Hematopoietic multipotent progenitor cell treated with erythropoietin and hydrocortisone succinate and interleukin-3 and kit ligand, for 6 days (in vitro differentiated cells): ENCODE measurements around the gene SPATA3.
"Not testable (repeated sequence)": the region's sequence is repeated elsewhere in the genome, so short reads cannot be mapped to it uniquely, and the experiment has no call there.

ENCODE experiments used
- DNase-seq: peaks from one replicate; pipeline ENCODE4 v3.0.0-alpha.2; 2015

The SPATA3 gene

DNA sequence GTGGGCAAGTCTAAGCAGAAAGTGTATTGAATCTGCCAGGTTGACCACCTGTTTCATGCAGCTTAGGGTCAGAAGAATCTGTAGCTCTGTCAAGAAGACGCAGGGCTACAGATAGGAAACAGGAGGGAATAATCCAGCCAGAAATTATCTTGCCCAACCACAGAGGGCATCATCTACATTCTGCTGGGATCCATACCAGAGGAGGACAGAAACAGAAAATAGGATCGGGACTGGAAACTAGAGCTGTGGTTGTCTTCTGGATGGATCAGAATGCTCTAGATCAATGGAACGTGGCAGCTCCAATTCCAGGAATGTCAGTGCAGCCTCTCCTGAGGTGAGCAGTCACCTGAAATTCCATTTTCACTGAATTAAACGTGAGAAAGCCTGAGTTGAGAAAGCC, 3.6 kb downstream of the SPATA3 start:
- no peak for DNase-seq

DNA sequence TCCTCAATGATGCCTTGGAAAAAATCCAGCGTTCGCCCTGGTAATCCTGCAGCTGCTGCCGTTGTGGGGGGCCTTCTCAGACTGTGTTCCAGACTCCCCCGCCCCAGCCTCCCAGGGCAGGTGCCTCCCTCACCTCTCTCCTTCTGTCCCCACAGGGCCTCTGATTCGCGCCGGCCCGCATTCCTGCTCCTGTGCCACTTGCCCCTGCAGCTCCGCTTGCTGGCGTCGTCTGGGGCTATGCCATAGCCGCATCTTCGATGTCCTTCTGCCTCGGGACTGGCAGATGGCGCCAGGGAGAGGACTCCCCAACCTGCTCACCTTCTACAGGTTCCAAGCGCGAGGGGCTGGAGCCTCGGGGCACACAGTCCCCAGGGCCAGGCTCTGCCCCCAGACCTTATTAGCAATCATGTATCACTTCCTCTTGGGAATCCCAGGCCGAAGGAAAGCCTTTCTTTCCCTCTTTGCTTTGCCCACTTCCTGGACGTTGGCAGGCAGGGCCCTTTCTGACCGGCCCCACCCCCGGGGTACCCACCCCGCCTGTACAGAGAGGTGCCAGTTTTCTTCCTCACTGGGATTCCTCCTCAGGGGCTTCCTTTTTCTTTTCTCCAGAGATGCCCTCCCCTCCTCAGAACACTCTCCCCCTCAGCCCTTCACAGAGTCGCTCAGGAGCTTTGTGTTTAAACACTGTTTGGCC, 4.4 kb downstream of the SPATA3 start:
- no peak for DNase-seq

DNA sequence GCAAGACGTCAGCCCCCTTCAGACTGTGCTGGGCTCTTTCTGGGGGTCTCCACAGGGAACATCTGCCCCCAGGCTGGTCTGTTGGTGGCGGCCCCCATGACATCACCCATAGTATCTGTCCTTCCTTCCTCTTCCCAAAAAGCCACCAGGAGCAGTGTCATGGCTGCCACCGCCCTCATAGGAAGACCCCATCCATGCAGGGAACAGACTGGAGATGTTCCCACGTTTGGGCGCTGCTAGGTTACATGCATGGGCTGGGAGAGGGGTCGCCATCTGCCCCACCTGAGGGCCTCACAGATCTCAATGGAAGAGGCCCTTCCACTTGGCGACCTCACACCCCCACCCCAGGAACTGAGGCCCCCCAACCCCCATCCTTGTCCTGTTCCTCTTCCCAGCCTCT, 5.1 kb downstream of the SPATA3 start:
- no peak for DNase-seq

DNA sequence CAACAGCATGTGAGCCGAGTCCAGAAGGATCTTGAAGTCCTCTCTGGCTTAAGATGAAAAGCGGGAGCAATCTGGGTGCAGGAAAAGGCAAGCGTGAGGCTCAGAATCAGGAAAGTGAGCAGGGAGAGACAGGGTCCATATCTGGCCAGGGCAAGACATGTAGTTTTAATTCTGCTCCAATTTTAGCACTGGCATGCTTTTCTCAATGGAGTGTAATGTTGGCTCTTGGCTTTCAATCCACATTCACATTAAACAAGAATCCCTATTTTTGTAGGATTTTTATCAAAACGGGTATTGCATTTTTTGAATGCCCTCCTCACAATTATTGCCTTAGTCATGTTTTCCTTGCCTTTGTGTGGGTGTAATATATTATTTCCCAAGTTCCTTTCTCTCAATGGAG, 6.0 kb downstream of the SPATA3 start:
- no peak for DNase-seq

DNA sequence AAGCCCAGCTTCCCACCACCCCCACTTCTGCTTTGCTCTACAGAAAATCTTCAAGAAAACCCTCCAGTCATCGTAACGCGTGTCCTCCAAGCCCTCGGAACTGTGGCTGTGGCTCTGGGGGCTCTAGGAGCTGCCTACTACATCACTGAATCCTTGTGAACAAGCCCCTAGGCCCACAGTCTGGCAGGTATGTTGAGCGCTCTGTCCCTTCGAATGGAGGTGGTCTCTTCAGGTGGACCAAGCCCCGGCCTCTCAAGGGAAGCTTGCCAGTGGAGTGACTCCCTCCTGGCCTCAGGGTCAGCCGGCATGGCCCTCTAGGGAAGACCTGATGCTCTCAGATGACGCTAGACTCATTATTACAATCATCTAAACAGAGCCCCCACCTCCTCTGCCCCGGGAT, 6.7 kb downstream of the SPATA3 start:
- DNase-seq, result no peak

DNA sequence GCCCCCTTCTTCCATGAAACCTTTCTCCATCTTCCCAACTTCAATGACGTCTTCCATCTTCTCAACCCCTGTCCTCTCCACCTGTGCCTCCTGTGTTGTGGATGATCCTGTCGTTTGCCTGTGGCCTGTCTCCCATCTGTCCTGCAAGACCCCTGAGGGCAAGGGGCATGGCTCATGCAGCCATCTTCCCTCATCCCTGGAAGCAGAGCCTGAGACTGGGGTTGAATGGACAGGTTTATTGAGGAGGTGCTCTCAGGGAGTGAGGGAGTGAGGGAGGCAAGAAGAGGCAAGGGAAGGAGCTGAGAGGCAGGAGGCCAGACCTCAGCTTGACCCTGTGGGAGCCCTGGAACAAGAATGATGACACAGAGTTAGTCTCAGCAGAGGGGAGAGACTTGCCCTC, 7.3 kb downstream of the SPATA3 start:
- no peak for DNase-seq

DNA sequence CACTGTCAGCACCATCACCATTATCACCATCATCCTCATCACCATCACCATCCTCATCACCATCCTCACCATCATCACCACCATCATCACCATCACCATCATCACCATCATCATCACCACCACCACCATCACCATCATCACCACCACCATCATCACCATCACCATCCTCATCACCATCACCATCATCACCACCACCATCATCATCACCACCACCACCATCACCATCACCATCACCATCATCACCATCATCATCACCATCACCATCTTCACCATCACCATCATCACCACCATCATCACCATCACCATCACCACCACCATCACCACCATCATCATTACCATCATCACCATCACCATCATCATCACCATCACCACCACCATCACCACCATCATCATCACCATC, 9.0 kb downstream of the SPATA3 start:
- not testable (repeated sequence) for DNase-seq

DNA sequence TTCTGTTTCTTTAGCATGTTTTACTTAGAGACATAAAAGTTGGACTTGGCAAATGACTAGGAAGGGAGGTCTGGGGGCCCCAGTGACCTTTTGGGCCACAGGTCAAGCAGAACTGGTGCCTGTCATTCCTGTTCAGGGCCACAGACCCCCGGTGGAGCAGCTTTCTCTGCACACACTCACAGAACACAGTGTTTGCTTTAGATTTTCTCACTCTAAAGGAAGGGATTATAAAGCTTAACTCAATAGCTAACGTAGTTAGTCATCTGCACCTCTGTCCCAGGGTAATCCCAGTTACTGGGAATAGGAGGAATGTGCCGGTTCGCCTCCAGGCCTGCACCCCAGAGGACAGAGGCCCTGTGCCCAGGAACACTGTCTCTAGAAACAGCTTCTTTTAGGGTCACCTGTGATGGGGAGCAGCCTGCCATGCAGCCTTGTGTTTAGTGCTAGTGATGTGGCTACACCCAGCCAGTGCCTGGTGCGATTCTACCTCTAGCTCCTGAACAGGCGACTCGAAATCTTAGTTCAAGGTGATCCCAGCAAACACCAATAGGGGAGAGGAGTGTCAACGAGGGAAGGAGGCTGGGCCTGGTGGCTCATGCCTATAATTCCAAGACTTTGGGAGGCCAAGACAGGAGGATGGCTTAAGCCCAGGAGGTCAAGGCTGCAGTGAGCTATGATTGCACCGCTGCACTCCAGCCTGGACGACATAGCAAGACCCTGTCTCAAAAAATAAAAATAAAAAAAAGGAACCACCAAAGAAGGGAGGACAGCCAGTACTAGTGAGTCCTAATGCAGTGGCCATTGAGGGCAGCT, 11.6 kb downstream of the SPATA3 start:
- no peak for DNase-seq

DNA sequence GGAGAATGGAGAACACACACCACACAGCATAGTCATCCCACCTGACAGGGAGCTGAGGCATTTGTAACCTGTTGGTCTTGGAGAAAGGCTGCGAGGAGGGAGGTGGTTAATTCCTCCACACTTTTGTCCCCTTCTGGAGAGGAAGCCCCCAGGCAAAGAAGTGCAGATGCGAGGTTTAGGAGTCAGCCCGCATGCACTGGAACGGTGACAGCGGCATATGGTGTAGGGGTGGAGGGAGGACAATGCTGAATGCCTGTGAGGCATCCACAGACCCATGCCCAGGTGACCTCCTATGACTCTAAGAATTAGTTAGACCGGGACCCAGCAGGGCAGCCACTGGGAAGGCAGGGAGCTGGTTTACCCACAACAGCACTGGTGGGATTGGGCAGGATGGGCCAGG, 12.2 kb downstream of the SPATA3 start:
- DNase-seq, result no peak

DNA sequence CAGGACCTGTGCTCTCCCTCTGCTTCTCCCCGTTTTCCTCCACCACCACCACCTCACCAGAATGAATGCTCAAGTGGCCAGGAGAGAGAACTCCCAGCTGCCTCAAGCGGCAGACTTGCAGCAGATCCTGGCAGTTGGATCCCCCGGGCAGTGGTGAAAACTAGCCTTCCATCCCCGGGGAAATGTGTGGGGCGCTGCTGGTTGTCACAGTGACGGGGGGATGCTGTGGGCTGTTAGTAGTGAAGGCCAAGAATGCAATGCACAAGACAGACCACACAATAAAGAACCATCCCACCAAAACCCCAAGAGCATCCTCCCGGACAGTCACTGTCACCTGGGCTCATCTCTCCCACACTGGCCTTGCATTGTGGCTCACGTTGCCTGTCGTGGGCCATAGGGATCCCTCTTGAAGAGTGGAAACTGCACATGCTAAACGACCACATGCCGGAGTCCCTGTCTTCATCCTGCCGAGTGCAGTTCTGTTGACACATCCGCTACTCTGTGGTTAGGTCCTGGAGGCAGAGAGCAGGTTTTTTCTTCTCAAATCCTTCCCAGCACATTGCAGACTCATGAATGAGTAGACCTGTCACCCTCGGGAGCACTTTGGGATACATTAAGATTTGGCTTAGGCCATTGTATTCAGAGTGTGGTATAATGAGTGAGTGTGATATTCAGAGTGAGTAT, 13.5 kb downstream of the SPATA3 start:
- DNase-seq, result no peak

DNA sequence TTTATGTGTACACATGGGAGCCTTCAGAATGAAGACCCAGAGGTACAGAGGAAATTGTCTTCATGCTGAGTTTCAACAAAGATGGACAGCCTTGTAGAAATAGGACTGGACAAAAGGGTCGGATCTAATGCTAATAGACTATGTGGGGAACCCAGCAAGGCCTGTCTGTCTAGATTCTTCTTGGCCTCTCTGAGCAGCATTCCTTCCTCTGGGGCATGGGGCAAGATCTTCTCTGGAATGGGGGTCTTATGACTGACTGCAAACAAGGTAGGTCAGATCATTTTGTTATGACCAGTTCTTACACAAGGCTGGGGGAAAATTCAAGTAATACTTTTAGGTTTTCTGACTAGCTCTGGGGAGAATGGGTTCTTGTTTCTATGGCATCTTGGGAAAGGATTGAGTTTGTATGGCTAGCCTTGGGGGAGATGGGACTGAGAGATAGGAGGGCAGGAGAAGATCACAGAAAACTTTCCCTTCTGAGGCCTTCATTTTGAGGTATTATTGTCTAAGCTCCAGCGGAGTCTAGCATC, 14.3 kb downstream of the SPATA3 start:
- no peak for DNase-seq

DNA sequence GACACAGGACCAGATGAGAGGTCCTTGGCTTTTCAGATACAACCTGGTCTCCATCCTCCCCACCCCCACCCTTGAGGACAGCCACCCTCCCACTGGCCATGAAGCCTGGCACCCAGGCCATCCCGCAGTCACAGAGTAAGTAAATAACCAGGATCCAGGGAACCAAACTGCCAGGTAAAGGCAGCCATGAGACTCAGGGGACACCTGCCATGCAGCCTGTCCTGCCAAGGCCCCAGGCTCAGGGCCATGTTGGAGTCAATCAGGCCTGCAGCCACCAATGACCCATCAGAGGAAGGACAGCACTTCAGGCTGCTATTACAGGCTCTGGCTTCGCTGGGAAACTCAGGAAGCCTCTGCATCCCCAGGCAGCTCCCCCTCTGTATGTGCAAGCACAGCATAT, 15.6 kb downstream of the SPATA3 start:
- DNase-seq, result no peak

DNA sequence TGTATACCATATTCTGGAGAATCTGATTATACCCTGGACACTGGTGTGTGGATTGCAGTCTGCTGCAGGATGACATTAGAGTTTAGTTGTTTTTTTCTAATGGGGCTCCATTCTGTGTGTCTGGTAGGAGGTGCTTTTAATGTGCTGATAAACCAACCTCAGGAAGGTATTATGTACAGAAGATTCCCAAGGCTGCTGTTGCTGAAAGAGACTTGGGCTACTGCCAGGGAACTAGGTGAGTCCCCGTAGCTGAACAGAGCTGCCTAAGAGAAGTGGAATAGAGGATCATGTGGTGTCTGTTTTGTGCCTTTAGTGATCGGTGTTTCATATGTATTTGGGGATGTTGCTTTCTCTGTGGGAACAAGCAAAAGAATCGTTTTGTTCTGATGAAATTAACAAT, 16.5 kb downstream of the SPATA3 start:
- no peak for DNase-seq

DNA sequence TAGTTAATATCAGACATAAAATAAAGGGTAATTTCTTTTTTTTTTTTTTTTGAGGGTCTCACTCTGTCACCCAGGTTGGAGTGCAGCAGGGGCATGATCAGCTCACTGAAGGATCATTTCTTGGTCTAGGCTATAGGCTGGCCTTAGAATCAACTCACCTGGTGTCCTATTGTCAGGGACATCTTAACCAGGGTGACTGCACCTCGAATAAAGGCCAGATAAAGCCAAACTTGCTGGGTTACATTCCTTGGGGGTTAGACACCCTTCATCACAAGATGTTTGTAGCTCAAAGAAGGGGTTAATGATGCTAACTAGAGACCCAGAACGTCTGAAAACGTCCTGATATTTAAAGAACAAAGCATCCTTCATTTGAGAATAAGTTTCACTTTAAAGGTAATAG, 17.9 kb downstream of the SPATA3 start:
- DNase-seq, result no peak

DNA sequence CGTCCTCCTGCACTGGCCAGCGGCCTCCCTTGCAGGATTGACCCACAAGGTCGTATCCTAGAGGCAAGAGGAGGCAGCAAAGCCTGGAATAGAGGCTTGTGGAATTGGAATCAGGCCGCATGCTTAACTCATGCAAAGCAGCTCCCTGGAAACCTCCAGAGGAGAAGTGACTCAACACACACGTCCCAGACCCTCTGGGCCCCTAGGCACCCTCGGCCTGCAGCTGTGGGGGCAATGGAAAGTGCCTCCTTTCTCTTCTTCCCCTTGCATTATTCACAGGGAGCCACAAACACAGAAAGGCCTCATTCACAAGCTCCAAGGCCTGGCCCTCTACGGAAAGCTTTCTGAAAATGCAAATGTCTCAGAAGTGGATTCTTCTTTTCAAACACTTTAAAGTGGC, 19.6 kb downstream of the SPATA3 start:
- no peak for DNase-seq

DNA sequence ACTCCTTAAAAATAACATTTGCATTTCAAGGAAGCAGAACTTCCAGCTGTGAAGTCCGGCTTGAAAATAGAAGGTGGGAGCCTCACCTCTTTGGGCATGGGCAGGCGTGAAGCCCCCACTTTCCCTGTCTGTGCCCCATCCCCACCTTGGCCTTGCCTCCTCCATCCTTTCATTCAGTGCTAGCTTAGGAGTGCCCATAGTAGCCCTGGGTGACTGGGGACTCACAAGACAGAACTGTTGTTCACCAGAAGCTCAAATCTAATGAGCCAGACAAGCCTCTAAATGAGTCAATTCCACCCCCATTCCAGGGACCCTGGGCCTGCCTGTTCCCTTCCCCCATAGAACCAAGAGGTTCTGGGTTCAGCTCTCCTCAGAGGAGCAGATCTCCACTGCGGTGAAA, 20.0 kb downstream of the SPATA3 start:
- no peak for DNase-seq

DNA sequence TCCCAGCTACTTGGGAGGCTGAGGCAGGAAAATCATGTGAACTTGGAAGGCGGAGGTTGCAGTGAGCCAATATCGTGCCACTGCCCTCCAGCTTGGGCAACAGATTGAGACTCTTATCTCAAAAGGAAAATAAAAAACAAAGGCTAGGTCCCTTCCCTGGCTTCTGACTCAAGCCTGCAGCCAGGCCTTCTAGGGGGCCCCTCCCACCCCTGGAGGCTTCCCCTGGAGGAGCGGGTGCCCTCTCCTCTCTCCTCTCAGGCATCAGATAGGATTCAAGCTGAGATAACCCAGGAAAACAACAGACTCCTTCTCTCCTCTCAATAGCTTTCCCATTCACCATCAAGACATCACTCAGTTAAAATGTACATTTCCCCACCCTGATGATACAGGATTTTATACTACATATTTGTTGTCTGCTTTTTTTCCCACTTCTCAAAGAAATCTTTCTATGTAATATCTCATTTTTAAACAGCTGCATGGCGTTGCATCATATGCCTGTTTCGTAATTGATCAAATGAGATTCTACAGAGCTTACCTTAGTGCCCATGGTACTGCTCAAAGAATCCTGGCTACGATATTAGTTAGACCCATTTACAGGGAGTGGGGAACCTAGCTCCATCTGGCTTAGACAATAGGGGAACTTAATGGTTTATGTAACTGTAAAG, 20.8 kb downstream of the SPATA3 start:
- DNase-seq, result peak; percentile 42

DNA sequence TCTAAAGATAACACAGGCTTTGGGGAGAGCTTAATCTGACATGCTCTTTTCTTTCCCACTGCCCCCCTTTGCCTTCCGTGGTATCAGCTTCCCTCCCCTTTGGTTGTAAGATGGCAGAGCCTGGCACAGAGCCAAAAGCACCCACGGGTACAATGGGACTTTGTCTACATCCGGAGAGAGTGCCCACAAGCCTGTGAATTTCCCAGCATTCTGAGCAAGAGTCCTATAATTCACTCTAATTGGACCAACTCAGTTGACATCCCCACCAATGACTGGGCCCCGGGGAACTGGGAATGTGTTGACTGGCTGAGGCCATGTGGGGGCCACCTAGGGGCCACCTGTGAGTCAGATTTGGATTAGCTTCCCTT, 21.3 kb downstream of the SPATA3 start:
- DNase-seq, result no peak

DNA sequence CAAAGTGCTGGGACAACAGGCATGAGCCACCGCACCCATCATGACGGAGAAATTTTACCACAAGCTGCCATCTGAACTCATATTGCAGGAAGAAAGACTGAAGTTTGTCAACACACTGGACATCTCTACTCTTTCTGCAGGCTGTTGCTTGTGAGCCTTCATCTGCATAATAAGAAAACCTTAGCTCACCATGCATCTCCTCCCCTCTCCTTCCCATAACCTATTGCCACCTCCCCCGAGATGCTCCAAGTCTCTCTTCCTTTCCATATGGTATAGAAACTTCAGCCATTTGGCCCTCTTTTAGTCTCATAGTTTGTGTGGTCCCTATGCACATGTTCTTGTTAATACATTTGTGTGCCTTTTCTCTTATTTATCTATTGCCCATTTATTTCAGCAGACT, 22.3 kb downstream of the SPATA3 start:
- DNase-seq, result no peak

DNA sequence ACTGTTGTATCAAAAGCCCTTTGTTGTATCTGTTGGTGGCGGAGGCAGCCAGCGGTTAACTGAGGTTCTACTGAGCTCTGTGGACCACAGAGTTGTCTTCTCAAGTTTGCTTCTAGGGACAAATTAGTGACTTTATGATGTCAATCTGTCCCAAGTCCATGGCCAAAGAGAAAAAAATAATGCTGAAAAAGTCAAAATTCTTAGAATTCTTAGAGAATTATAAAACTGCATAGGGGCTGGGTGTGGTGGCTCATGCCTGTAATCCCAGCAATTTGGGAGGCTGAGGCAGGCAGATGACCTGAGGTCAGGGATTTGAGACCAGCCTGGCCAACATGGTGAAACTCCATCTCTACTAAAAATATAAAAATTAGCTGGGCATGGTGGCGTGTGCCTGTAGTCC, 29.1 kb downstream of the SPATA3 start:
- DNase-seq, result not testable (repeated sequence)

DNA sequence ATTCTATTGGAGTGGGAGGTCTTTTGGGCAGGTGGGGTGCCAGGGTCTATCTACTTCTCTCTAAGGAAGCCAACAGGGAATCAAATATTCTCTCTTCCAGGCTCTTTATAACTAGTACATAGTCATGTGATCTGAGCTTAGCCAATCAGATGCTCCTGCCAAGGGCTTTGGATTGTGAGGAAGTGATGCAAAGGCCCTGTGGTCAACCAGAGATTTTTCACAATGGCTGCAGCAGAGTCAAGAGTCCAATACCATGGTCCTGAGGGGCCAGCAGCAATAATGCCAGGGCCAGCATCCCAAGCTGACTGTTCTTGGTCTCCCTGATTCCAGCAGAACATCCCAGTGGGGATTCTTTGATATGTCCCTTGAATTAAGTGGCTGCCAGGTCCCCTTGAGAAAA, 33.0 kb downstream of the SPATA3 start:
- DNase-seq, result no peak

DNA sequence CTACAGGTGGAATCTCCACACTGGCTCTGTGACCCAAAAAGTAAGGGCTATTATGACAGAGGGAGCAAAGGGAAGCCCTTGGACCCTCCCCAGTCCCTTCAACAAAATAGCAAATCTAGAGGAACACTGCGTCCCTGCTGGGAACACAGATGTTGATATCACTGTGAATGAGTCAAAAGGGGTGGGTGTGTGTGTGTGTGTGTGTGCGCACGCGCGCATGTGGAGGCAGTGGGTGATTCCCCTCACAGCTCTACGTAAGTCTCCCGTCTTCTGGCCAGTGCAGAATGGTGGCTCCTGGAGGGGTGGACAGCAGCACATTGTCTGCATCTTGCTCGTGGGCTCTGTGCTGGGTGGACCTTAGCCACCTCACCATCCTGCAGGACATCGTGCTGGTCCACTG, 33.6 kb downstream of the SPATA3 start:
- DNase-seq, result no peak

DNA sequence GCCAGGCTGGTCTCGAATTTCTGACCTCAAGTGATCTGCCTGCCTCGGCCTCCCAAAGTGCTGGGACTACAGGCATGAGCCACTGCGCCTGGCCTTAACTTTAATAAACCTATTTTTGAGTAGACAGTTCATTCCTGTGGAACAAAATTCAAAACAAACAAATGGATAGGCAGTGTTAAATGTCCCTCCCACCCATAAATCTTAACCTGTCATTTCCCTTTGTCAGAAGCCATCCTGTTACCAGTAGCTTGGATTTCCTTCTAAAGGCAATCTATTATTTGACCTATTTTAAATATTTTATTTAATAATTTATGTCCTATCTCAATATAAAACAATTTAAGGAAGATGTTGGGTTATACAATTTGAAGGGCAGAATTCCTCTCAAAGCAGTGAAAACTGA, 34.8 kb downstream of the SPATA3 start:
- no peak for DNase-seq
